GM20000 (cell line): Measurements from ENCODE around the gene RFX3.

Source experiments
- DNase-seq: peaks from one replicate; pipeline ENCODE4 v3.0.0; 2012; ENCODE audit warnings: low spot score
- CTCF ChIP-seq: IDR thresholded peaks from 2 replicates; pipeline ENCODE4 v1.5.1; 2012; ENCODE audit warnings: mild to moderate bottlenecking, control low read depth; ENCODE audit errors: extremely low read depth, missing control alignments

The RFX3 gene

GRCh38 chr9:3525096-3525835 lies 535 bp downstream of the RFX3 start:
- TF ChIP-seq CTCF = no peak
- DNase-seq = no peak

- TF ChIP-seq CTCF = no peak
- peak; percentile 19 for DNase-seq
Measured at GRCh38 chr9:3521966-3522365, 3.8 kb downstream of the RFX3 start.

- TF ChIP-seq CTCF = no peak
- DNase-seq = no peak
Measured at GRCh38 chr9:3520564-3520963, 5.2 kb downstream of the RFX3 start.

GRCh38 chr9:3517377-3518048 lies 8.3 kb downstream of the RFX3 start:
- DNase-seq = no peak
- no peak for TF ChIP-seq CTCF

GRCh38 chr9:3516667-3517330 lies 9.0 kb downstream of the RFX3 start:
- TF ChIP-seq CTCF = no peak
- DNase-seq = no peak

- TF ChIP-seq CTCF = no peak
- no peak for DNase-seq
Measured at GRCh38 chr9:3515405-3515804, 10.4 kb downstream of the RFX3 start.

- no peak for TF ChIP-seq CTCF
- no peak for DNase-seq
Measured at GRCh38 chr9:3514786-3515185, 11.0 kb downstream of the RFX3 start.
